Fibroblast of mammary gland (primary cell): ENCODE measurements around the gene SLC12A6.

ENCODE experiments used
- DNase-seq: peaks from one replicate; pipeline ENCODE4 v3.0.0-alpha.2; 2010; ENCODE audit warnings: low read depth
- H3K4me3 ChIP-seq: 2 replicates; pipeline ENCODE4 v1.5.1; 2011; ENCODE audit warnings: low read depth, mild to moderate bottlenecking, low read length, moderate library complexity; ENCODE audit not compliant: control insufficient read depth
- CTCF ChIP-seq: conservative IDR thresholded peaks from 2 replicates; pipeline ENCODE4 v1.5.1; 2011; ENCODE audit warnings: low read depth, low read length, inconsistent platforms; ENCODE audit not compliant: control insufficient read depth, insufficient read depth

SLC12A6 gene

GRCh38 chr15:34282384-34282783 lies 55.2 kb downstream of the SLC12A6 start:
- TF ChIP-seq CTCF, result no peak
- DNase-seq, result no peak
- H3K4me3 ChIP-seq, result no peak overlapping the region

- TF ChIP-seq CTCF, result no peak
- DNase-seq, result no peak
- H3K4me3 ChIP-seq, result no peak overlapping the region
These were observed 57.4 kb downstream of the SLC12A6 start for GRCh38 chr15:34280193-34280592.

GRCh38 chr15:34279368-34279767 lies 58.2 kb downstream of the SLC12A6 start:
- DNase-seq, result no peak
- no peak overlapping the region for H3K4me3 ChIP-seq
- TF ChIP-seq CTCF, result no peak

GRCh38 chr15:34275721-34276120 lies 61.9 kb downstream of the SLC12A6 start:
- no peak for DNase-seq
- no peak for TF ChIP-seq CTCF
- H3K4me3 ChIP-seq, result no peak overlapping the region

- TF ChIP-seq CTCF, result no peak
- H3K4me3 ChIP-seq, result no peak overlapping the region
- peak; percentile 55 for DNase-seq
These were observed 62.4 kb downstream of the SLC12A6 start for GRCh38 chr15:34275154-34275553.

GRCh38 chr15:34271493-34271892 lies 66.1 kb downstream of the SLC12A6 start:
- H3K4me3 ChIP-seq, result no peak overlapping the region
- no peak for TF ChIP-seq CTCF
- peak; percentile 88 for DNase-seq

- TF ChIP-seq CTCF, result no peak
- no peak for DNase-seq
These were observed 70.8 kb downstream of the SLC12A6 start for GRCh38 chr15:34266751-34267150.

More at GRCh38 chr15:34266751-34267150, 70.8 kb downstream of the SLC12A6 start:
- no peak overlapping the region for H3K4me3 ChIP-seq
